ENCODE measurements around the gene GGA2.
"Not testable (repeated sequence)": the region's sequence is repeated elsewhere in the genome, so short reads cannot be mapped to it uniquely, and the experiment has no call there.

Gene GGA2

GRCh38 chr16:23453338-23454052, 56.8 kb downstream of the GGA2 start:
- Mint-ChIP-seq H3K36me3 (peaks cover 1% of the 10 kb centered on the region), H3K27me3 (no peaks in the 10 kb centered on the region), H3K4me3 (peak overlapping the region; percentile 97), H3K4me1 (peaks cover 7% of the 10 kb centered on the region), H3K9me3 (no peaks in the 10 kb centered on the region), H3K27ac (peak overlapping the region; percentile 83)
- no peak for ATAC-seq (ENCODE audit: low read depth)
- no peak for DNase-seq (ENCODE audit: low spot score in 2 of 2)

- Mint-ChIP-seq H3K4me3 (peak within 1 kb of the TSS; percentile 97), H3K27me3 (no peaks in the 10 kb centered on the region), H3K27ac (peak within 1 kb of the TSS; percentile 83), H3K9me3 (no peaks in the 10 kb centered on the region), H3K4me1 (peaks cover 9% of the 10 kb centered on the region), H3K36me3 (peaks cover 2% of the 10 kb centered on the region)
- DNase-seq (ENCODE audit: low spot score in 2 of 2) (peak; percentile 81 to 86), ATAC-seq (ENCODE audit: low read depth) (peak; percentile 96)
These were observed 57.5 kb downstream of the GGA2 start, which contains the start of gene COG7 for GRCh38 chr16:23452572-23453337. Gene COG7, minus strand, starts transcription at chr16:23453189. Its CDS starts 195 bp downstream, at chr16:23452994.

GRCh38 chr16:23452221-23452571, 58.1 kb downstream of the GGA2 start:
- no peak for ATAC-seq (ENCODE audit: low read depth)
- Mint-ChIP-seq H3K27me3 (no peaks in the 10 kb centered on the region), H3K4me1 (peaks cover 9% of the 10 kb centered on the region), H3K9me3 (no peaks in the 10 kb centered on the region), H3K27ac (peak overlapping the region; percentile 83), H3K36me3 (peaks cover 2% of the 10 kb centered on the region), H3K4me3 (peak overlapping the region; percentile 97)
- no peak for DNase-seq (ENCODE audit: low spot score in 2 of 2)

- Mint-ChIP-seq H3K36me3 (peaks cover 4% of the 10 kb centered on the region), H3K27me3 (no peaks in the 10 kb centered on the region), H3K4me3 (no peak overlapping the region), H3K4me1 (peaks cover 9% of the 10 kb centered on the region), H3K27ac (no peak overlapping the region), H3K9me3 (no peaks in the 10 kb centered on the region)
- ATAC-seq (ENCODE audit: low read depth): no peak
- DNase-seq (ENCODE audit: low spot score in 2 of 2): no peak
These were observed 61.9 kb downstream of the GGA2 start for GRCh38 chr16:23448392-23448791.

GRCh38 chr16:23437542-23437941, 72.8 kb downstream of the GGA2 start:
- H3K4me3 Mint-ChIP-seq; H3K27me3 Mint-ChIP-seq; H3K9me3 Mint-ChIP-seq; DNase-seq (ENCODE audit: low spot score in 2 of 2); H3K4me1 Mint-ChIP-seq; H3K27ac Mint-ChIP-seq; ATAC-seq (ENCODE audit: low read depth): not testable (repeated sequence)
- H3K36me3 Mint-ChIP-seq: peaks cover 19% of the 10 kb centered on the region

- Mint-ChIP-seq H3K4me1 (no peaks in the 10 kb centered on the region), H3K27me3 (no peaks in the 10 kb centered on the region), H3K36me3 (peaks cover 19% of the 10 kb centered on the region), H3K4me3 (no peak overlapping the region), H3K9me3 (no peaks in the 10 kb centered on the region), H3K27ac (no peak overlapping the region)
- no peak for ATAC-seq (ENCODE audit: low read depth)
- DNase-seq (ENCODE audit: low spot score in 2 of 2): no peak
These were observed 73.3 kb downstream of the GGA2 start for GRCh38 chr16:23436951-23437350.

GRCh38 chr16:23435500-23435899, 74.8 kb downstream of the GGA2 start:
- Mint-ChIP-seq H3K4me3 (no peak overlapping the region), H3K4me1 (no peaks in the 10 kb centered on the region), H3K36me3 (peaks cover 12% of the 10 kb centered on the region), H3K27me3 (no peaks in the 10 kb centered on the region), H3K9me3 (no peaks in the 10 kb centered on the region), H3K27ac (no peak overlapping the region)
- ATAC-seq (ENCODE audit: low read depth): peak; percentile 94
- DNase-seq (ENCODE audit: low spot score in 2 of 2): peak; percentile 57 to 61

GRCh38 chr16:23434380-23434779, 75.9 kb downstream of the GGA2 start:
- DNase-seq (ENCODE audit: low spot score in 2 of 2): peak; percentile 50 to 68
- Mint-ChIP-seq H3K27ac (no peak overlapping the region), H3K4me1 (no peaks in the 10 kb centered on the region), H3K36me3 (peaks cover 13% of the 10 kb centered on the region), H3K27me3 (no peaks in the 10 kb centered on the region), H3K9me3 (no peaks in the 10 kb centered on the region), H3K4me3 (no peak overlapping the region)
- peak; percentile 31 for ATAC-seq (ENCODE audit: low read depth)

GRCh38 chr16:23433261-23433920, 76.9 kb downstream of the GGA2 start:
- DNase-seq (ENCODE audit: low spot score in 2 of 2) (no peak), ATAC-seq (ENCODE audit: low read depth) (no peak)
- Mint-ChIP-seq H3K9me3 (no peaks in the 10 kb centered on the region), H3K27ac (no peak overlapping the region), H3K4me1 (no peaks in the 10 kb centered on the region), H3K36me3 (peaks cover 11% of the 10 kb centered on the region), H3K4me3 (no peak overlapping the region), H3K27me3 (no peaks in the 10 kb centered on the region)

GRCh38 chr16:23432176-23433128, 77.8 kb downstream of the GGA2 start:
- DNase-seq (ENCODE audit: low spot score in 2 of 2) (no peak), ATAC-seq (ENCODE audit: low read depth) (no peak)
- no peak overlapping the region for H3K4me3 Mint-ChIP-seq
- H3K4me1 Mint-ChIP-seq: no peaks in the 10 kb centered on the region
- no peaks in the 10 kb centered on the region for H3K27me3 Mint-ChIP-seq
- H3K9me3 Mint-ChIP-seq: no peaks in the 10 kb centered on the region
- peaks cover 11% of the 10 kb centered on the region for H3K36me3 Mint-ChIP-seq
- H3K27ac Mint-ChIP-seq: no peak overlapping the region

- ATAC-seq (ENCODE audit: low read depth) (no peak), DNase-seq (ENCODE audit: low spot score in 2 of 2) (no peak)
- Mint-ChIP-seq H3K4me3 (no peak overlapping the region), H3K9me3 (no peaks in the 10 kb centered on the region), H3K4me1 (no peaks in the 10 kb centered on the region), H3K36me3 (peaks cover 16% of the 10 kb centered on the region), H3K27ac (no peak overlapping the region), H3K27me3 (no peaks in the 10 kb centered on the region)
These were observed 81.9 kb downstream of the GGA2 start for GRCh38 chr16:23428351-23428750.

GRCh38 chr16:23424292-23424958, 85.9 kb downstream of the GGA2 start:
- Mint-ChIP-seq H3K27me3 (no peaks in the 10 kb centered on the region), H3K27ac (no peak overlapping the region)

GRCh38 chr16:23423496-23424049, 86.7 kb downstream of the GGA2 start:
- no peaks in the 10 kb centered on the region for H3K4me1 Mint-ChIP-seq
- no peak for DNase-seq (ENCODE audit: low spot score in 2 of 2)
- no peaks in the 10 kb centered on the region for H3K9me3 Mint-ChIP-seq
- peaks cover 18% of the 10 kb centered on the region for H3K36me3 Mint-ChIP-seq
- ATAC-seq (ENCODE audit: low read depth): no peak
- H3K27me3 Mint-ChIP-seq: no peaks in the 10 kb centered on the region
- no peak overlapping the region for H3K27ac Mint-ChIP-seq
- no peak overlapping the region for H3K4me3 Mint-ChIP-seq

More at GRCh38 chr16:23424292-23424958, 85.9 kb downstream of the GGA2 start:
- Mint-ChIP-seq H3K4me1 (no peaks in the 10 kb centered on the region), H3K9me3 (no peaks in the 10 kb centered on the region), H3K4me3 (no peak overlapping the region), H3K36me3 (peaks cover 20% of the 10 kb centered on the region)
- no peak for DNase-seq (ENCODE audit: low spot score in 2 of 2)
- ATAC-seq (ENCODE audit: low read depth): no peak

Measured in memory B cell (primary cell).